A673 (cell line): Measurements from ENCODE around the gene OSGEPL1. TPM values are rescaled to one million over a fixed set of nuclear protein-coding genes. Genes with fewer than 3 reads are reported as not detected.
A peak's percentile ranks its signal among the peaks of the same experiment; 100 is the strongest.

Source experiments
- BruUV-seq: library from RNA; stranded (reverse); fragments of 400-500 nt; replicated peaks from 2 replicates; lab custom pipeline; 2021; lab: Mats Ljungman, UMichigan
- CTCF ChIA-PET: fragments of 300-600 bp; sonication (Branson Sonifier 250); formaldehyde crosslinking; loops from one replicate; lab custom pipeline; 2022; ENCODE audit warnings: antibody characterized with exemption; lab: Charles Lee
- POLR2A ChIA-PET: fragments of 300-600 bp; sonication (Branson Sonifier 250); formaldehyde crosslinking; loops from one replicate; lab custom pipeline; 2022; ENCODE audit warnings: antibody characterized with exemption; ENCODE audit not compliant: low non-redundant PET; lab: Charles Lee
- DNase-seq: peaks from one replicate; pipeline ENCODE4 v3.0.0-alpha.2; 2015; ENCODE audit warnings: low spot score
- H3K27ac ChIP-seq: fragments of 200-600 bp; sonication (generic); 2 replicates; pipeline ENCODE4 v1.5.1; 2016; ENCODE audit warnings: mixed run types, low read depth, mild to moderate bottlenecking, mixed read lengths, antibody characterized with exemption, low read length; ENCODE audit not compliant: poor library complexity, severe bottlenecking
- H3K27me3 ChIP-seq: fragments of 200-600 bp; sonication (generic); replicated peaks from 2 replicates; pipeline ENCODE4 v1.6.1; 2017; ENCODE audit warnings: mixed run types, low read depth, mild to moderate bottlenecking, mixed read lengths, antibody characterized with exemption, low read length; ENCODE audit not compliant: insufficient read depth, poor library complexity
- H3K36me3 ChIP-seq: fragments of 200-600 bp; sonication (generic); 2 replicates; pipeline ENCODE4 v1.6.1; 2016; ENCODE audit warnings: mixed run types, mild to moderate bottlenecking, mixed read lengths, antibody characterized with exemption, low read length; ENCODE audit not compliant: insufficient read depth, poor library complexity, severe bottlenecking
- H3K4me1 ChIP-seq: fragments of 200-600 bp; sonication (generic); 2 replicates; pipeline ENCODE4 v1.6.1; 2017; ENCODE audit warnings: mixed run types, mild to moderate bottlenecking, mixed read lengths, antibody characterized with exemption, low read length; ENCODE audit not compliant: insufficient read depth, poor library complexity, severe bottlenecking
- H3K4me3 ChIP-seq: fragments of 200-600 bp; sonication (generic); 2 replicates; pipeline ENCODE4 v1.5.1; 2016; ENCODE audit warnings: low read depth, mixed run types, mild to moderate bottlenecking, mixed read lengths, low read length; ENCODE audit not compliant: poor library complexity, severe bottlenecking
- H3K9me3 ChIP-seq: fragments of 200-600 bp; sonication (generic); 2 replicates; pipeline ENCODE4 v1.6.1; 2016; ENCODE audit warnings: mixed run types, low read depth, mild to moderate bottlenecking, mixed read lengths, antibody characterized with exemption, low read length; ENCODE audit not compliant: poor library complexity, severe bottlenecking
- EZH2 ChIP-seq: fragments of 200-600 bp; sonication (generic); IDR thresholded peaks from 2 replicates; pipeline ENCODE4 v1.6.1; 2017; ENCODE audit warnings: borderline replicate concordance, low read depth, mild to moderate bottlenecking, mixed read lengths, antibody characterized with exemption, low read length; ENCODE audit not compliant: poor library complexity, severe bottlenecking
- intact Hi-C: fragments of 100-400 bp; cut with micrococcal nuclease; formaldehyde crosslinking; loops from one replicate; pipeline ENCODE4 v1.10.0; 2022; ENCODE audit not compliant: unreplicated experiment
- total RNA-seq: library from RNA; stranded (reverse); gene quantifications from 2 replicates; pipeline ENCODE4 v1.2.3, GENCODE V29; 2021
- TF ChIP-seq, protein P1 (sequence below): fragments of 300-800, 200-600 bp; sonication (generic); conservative IDR thresholded peaks from 2 replicates; pipeline ENCODE4 v1.5.1; 2017; ENCODE audit warnings: low read depth, mild to moderate bottlenecking, antibody characterized with exemption, low read length, moderate library complexity, mixed read lengths

The OSGEPL1 gene
- total RNA-seq, 1 experiment from 2014 or later, result 13.7 TPM

DNA sequence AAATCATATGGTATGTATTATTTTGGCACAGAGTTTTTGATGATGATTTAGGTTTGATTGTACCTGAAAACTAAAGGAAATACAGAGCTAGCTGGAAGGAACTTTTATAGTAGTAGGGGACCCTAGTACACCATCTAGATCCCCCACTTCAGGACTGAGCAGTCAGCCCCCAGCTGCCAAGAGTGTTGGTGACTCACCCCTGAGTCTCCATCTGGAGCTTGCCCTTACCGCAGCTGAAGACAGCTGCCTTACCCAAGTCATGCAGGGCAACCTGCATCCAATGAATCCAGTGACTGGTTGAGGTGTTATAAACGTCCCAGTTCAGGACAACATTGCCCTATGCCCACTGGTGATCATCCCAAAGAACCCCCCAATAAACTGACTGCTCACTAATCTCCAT lies 36.9 kb upstream of the OSGEPL1 start:
- POLR2A ChIA-PET, result interaction anchor here (0.5 kb wide), 1 partner anchor 9 kb away, joined by 4 read pairs; no protein-coding TSS in a partner anchor
- no peak for DNase-seq
- no peak for TF ChIP-seq EZH2
- TF ChIP-seq, protein P1, sequence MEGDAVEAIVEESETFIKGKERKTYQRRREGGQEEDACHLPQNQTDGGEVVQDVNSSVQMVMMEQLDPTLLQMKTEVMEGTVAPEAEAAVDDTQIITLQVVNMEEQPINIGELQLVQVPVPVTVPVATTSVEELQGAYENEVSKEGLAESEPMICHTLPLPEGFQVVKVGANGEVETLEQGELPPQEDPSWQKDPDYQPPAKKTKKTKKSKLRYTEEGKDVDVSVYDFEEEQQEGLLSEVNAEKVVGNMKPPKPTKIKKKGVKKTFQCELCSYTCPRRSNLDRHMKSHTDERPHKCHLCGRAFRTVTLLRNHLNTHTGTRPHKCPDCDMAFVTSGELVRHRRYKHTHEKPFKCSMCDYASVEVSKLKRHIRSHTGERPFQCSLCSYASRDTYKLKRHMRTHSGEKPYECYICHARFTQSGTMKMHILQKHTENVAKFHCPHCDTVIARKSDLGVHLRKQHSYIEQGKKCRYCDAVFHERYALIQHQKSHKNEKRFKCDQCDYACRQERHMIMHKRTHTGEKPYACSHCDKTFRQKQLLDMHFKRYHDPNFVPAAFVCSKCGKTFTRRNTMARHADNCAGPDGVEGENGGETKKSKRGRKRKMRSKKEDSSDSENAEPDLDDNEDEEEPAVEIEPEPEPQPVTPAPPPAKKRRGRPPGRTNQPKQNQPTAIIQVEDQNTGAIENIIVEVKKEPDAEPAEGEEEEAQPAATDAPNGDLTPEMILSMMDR, result no peak
- H3K4me1 ChIP-seq, result peaks cover 4% of the 10 kb centered on the region
- no peak overlapping the region for H3K4me3 ChIP-seq
- intact Hi-C loops, result loop anchor here (5.0 to 10.0 kb wide), 2 partner anchors 273 to 515 kb away; partner anchors contain the start of gene HIBCH
- H3K9me3 ChIP-seq, result no peaks in the 10 kb centered on the region
- H3K27ac ChIP-seq, result no peak overlapping the region
- CTCF ChIA-PET, result no interaction called here
- H3K27me3 ChIP-seq, result no peaks in the 10 kb centered on the region
- no TSS peak for BruUV-seq
- peaks cover 40% of the 10 kb centered on the region for H3K36me3 ChIP-seq

DNA sequence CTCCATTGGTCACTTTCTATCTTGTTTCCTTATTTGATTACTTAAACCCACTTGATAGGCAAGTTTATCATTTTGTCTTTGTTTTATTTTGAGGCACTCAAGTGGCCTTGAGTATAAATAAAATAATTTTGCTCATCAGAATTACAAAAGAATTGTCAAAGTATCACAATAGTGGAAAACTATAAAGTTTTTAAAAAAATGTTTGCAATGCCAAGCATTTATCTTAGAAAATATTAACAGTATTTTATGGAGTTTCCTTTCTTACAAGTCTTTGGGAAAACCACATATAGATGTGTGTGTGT lies 36.4 kb upstream of the OSGEPL1 start:
- BruUV-seq, result no TSS peak
- Histone ChIP-seq H3K27ac (no peak overlapping the region), H3K4me3 (no peak overlapping the region), H3K9me3 (no peaks in the 10 kb centered on the region), H3K36me3 (peaks cover 45% of the 10 kb centered on the region), H3K27me3 (no peaks in the 10 kb centered on the region), H3K4me1 (peaks cover 4% of the 10 kb centered on the region)
- TF ChIP-seq EZH2, result no peak
- TF ChIP-seq, protein P1, result no peak
- intact Hi-C loops, result loop anchor here (5.0 to 10.0 kb wide), 2 partner anchors 273 to 516 kb away; partner anchors contain the start of gene HIBCH
- DNase-seq, result no peak
- POLR2A ChIA-PET, result interaction anchor here (0.5 kb wide), 1 partner anchor 8 kb away, joined by 4 read pairs; no protein-coding TSS in a partner anchor
- CTCF ChIA-PET, result interaction anchor here (0.7 to 1.0 kb wide), 3 partner anchors 11 to 272 kb away, joined by 3 to 15 read pairs (median 3); no protein-coding TSS in a partner anchor

DNA sequence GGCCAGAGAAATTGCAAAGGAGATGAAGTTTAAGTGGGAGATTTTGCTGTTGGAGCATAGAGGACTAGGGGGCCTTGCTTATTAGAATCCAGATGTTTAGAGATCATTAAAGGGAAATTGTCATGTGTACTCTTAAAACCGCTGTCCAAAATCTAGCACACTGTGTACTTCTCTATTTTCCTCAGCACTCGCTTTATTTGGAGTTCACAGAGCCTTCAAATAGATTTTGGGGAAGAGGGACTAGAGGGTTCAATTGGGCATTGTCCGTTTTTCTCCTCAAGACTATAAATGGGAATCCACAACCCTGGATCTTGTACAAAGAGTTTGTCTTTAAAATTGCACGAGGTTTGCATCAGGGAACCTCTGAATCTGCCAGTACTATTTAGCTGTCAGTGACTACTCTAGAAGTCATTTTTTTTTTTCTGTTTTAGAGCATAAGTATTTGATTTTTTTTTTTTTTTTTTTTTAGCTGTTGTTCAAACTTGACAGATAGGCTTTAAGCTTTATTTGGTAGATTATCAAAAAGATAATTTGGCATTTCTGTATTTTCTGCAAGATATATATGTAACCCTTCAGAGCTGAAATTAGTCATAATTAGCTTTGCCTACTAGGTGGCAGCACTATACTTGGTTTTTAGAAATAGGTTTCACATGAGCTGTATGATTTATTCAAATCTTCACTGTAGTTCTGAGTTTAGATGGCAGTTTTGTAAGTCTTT lies 35.9 kb upstream of the OSGEPL1 start:
- peak; percentile 48 for DNase-seq
- H3K27ac ChIP-seq, result no peak overlapping the region
- ChIA-PET POLR2A (no interaction called here), CTCF (interaction anchor here (0.7 to 1.0 kb wide), 5 partner anchors 12 to 273 kb away, joined by 3 to 15 read pairs (median 3); no protein-coding TSS in a partner anchor)
- no peak overlapping the region for H3K4me3 ChIP-seq
- peaks cover 4% of the 10 kb centered on the region for H3K4me1 ChIP-seq
- BruUV-seq, result no TSS peak
- TF ChIP-seq, protein P1, result peak; percentile 68
- TF ChIP-seq EZH2, result no peak
- H3K27me3 ChIP-seq, result no peaks in the 10 kb centered on the region
- intact Hi-C loops, result loop anchor here (5.0 to 10.0 kb wide), 2 partner anchors 274 to 516 kb away; partner anchors contain the start of gene HIBCH
- H3K9me3 ChIP-seq, result no peaks in the 10 kb centered on the region
- H3K36me3 ChIP-seq, result peaks cover 50% of the 10 kb centered on the region
